B cell (primary cell): ENCODE results near the gene SENP8. TPM values are rescaled to one million over a fixed set of nuclear protein-coding genes. Genes with fewer than 3 reads are reported as not detected.

Source experiments
- ATAC-seq: fragments of 200-7000 bp; cut with Tn5 transposase; one replicate; pipeline ENCODE4 v1.10.0; 2021; ENCODE audit warnings: low read depth, mild to moderate bottlenecking, moderate number of reproducible peaks, moderate library complexity
- CTCF ChIA-PET: fragments of 350-600 bp; sonication (Branson Sonifier 250); formaldehyde crosslinking; loops from one replicate; lab custom pipeline; 2021; ENCODE audit warnings: antibody characterized with exemption, inconsistent platforms; lab: Charles Lee
- POLR2A ChIA-PET: fragments of 350-600 bp; sonication (Branson Sonifier 250); formaldehyde crosslinking; loops from one replicate; lab custom pipeline; 2021; ENCODE audit warnings: antibody characterized with exemption; lab: Charles Lee
- DNase-seq: peaks from one replicate; pipeline ENCODE4 v3.0.0; 2013
- H2AFZ ChIP-seq: 2 replicates; pipeline ENCODE4 v1.6.1; 2012; ENCODE audit warnings: mild to moderate bottlenecking, low read depth, low read length; ENCODE audit not compliant: insufficient read depth, poor library complexity, severe bottlenecking
- H3K27ac ChIP-seq, 2 donors: 1 replicate in 1 of 2; 2 replicates in 1 of 2; pipeline ENCODE4 v1.5.1; 2012 to 2013; ENCODE audit warnings: low read length in 2 of 2, mild to moderate bottlenecking in 2 of 2, moderate library complexity in 1 of 2
- H3K27me3 ChIP-seq, 4 experiments: fragments of 200-600 bp in 1 of 4; sonication (generic) in 1 of 4; replicated peaks in 1 of 4; 1 replicate in 2 of 4; 2 replicates in 2 of 4; pipeline versions ENCODE4 v1.6.1 to v1.7.0; 2013 to 2016; ENCODE audit warnings: low read length in 3 of 4, mild to moderate bottlenecking in 2 of 4, mixed read lengths in 1 of 4, moderate library complexity in 1 of 4; ENCODE audit not compliant: insufficient read depth in 4 of 4, control insufficient read depth in 3 of 4; ENCODE audit errors: control extremely low read depth in 1 of 4
- H3K36me3 ChIP-seq, 2 experiments: replicated peaks in 1 of 2; 1 replicate in 1 of 2; 2 replicates in 1 of 2; pipeline versions ENCODE4 v1.6.1 to v1.7.1; 2013; ENCODE audit warnings: low read length in 1 of 2; ENCODE audit not compliant: insufficient read depth in 2 of 2, control insufficient read depth in 1 of 2; ENCODE audit errors: control extremely low read depth in 1 of 2, extremely low read depth in 1 of 2
- H3K4me1 ChIP-seq, 2 donors: fragments of 200-600 bp in 1 of 2; sonication (generic) in 1 of 2; 1 replicate in 1 of 2; 2 replicates in 1 of 2; pipeline versions ENCODE4 v1.5.1 to v1.6.1; 2013 to 2017; ENCODE audit warnings: low read length in 2 of 2; ENCODE audit not compliant: control insufficient read depth in 2 of 2, insufficient read depth in 2 of 2
- H3K4me2 ChIP-seq: replicated peaks from 2 replicates; pipeline ENCODE3; 2012; ENCODE audit warnings: mild to moderate bottlenecking, low read depth, low read length; ENCODE audit not compliant: poor library complexity, severe bottlenecking
- H3K4me3 ChIP-seq, 5 experiments: fragments of 200-600 bp in 1 of 5; sonication (generic) in 1 of 5; 1 replicate in 3 of 5; 2 replicates in 2 of 5; pipeline versions ENCODE4 v1.5.1 to v1.7.0; 2011 to 2016; ENCODE audit warnings: low read length in 4 of 5, mild to moderate bottlenecking in 4 of 5, low read depth in 2 of 5, control low read depth in 1 of 5, moderate library complexity in 1 of 5; ENCODE audit not compliant: insufficient read depth in 1 of 5; ENCODE audit errors: control extremely low read depth in 1 of 5, extremely low read depth in 1 of 5
- H3K79me2 ChIP-seq: fragments of 200-600 bp; sonication (generic); one replicate; pipeline ENCODE4 v1.6.0; 2016; ENCODE audit warnings: low read length; ENCODE audit not compliant: control insufficient read depth, insufficient read depth
- H3K9ac ChIP-seq: fragments of 200-600 bp; sonication (generic); 2 replicates; pipeline ENCODE4 v1.6.1; 2017; ENCODE audit warnings: mild to moderate bottlenecking, low read length, moderate library complexity
- H3K9me3 ChIP-seq, 3 donors: one replicate each; pipeline versions ENCODE4 v1.6.1 to v1.7.1; 2013; ENCODE audit warnings: low read length in 2 of 3; ENCODE audit not compliant: control insufficient read depth in 2 of 3, insufficient read depth in 1 of 3; ENCODE audit errors: control extremely low read depth in 1 of 3
- H4K20me1 ChIP-seq: 2 replicates; pipeline ENCODE4 v1.6.0; 2012; ENCODE audit warnings: mild to moderate bottlenecking, low read length; ENCODE audit not compliant: insufficient read depth, control insufficient read depth, poor library complexity, severe bottlenecking
- H3K27ac Mint-ChIP-seq: one replicate; pipeline ENCODE4 v1.8.0; 2021; ENCODE audit warnings: mixed read lengths
- H3K27me3 Mint-ChIP-seq: one replicate; pipeline ENCODE4 v1.8.0; 2021; ENCODE audit warnings: mixed read lengths
- H3K4me1 Mint-ChIP-seq: one replicate; pipeline ENCODE4 v1.8.0; 2021; ENCODE audit warnings: mixed read lengths
- H3K4me3 Mint-ChIP-seq: one replicate; pipeline ENCODE4 v1.8.0; 2021; ENCODE audit warnings: mixed read lengths
- H3K9me3 Mint-ChIP-seq: one replicate; pipeline ENCODE4 v1.8.0; 2022; ENCODE audit warnings: mixed read lengths; ENCODE audit not compliant: insufficient read depth
- CTCF ChIP-seq: fragments of 200-600 bp; IDR thresholded peaks from one replicate; pipeline ENCODE4 v1.8.0; 2022; ENCODE audit warnings: antibody characterized with exemption, mild to moderate bottlenecking
- EZH2 ChIP-seq: IDR thresholded peaks from 2 replicates; pipeline ENCODE4 v1.6.1; 2012; ENCODE audit warnings: borderline replicate concordance, low read depth, mild to moderate bottlenecking, moderate library complexity, low read length; ENCODE audit not compliant: insufficient read depth, poor library complexity, severe bottlenecking
- WGBS: methylation state at CpG from one replicate; pipeline ENCODE4 v1.1.5; 2013; ENCODE audit warnings: missing lambda C conversion rate; ENCODE audit not compliant: insufficient coverage; 5-methylcytosine and 5-hydroxymethylcytosine counted together
- intact Hi-C: fragments of 100-400 bp; cut with micrococcal nuclease; formaldehyde crosslinking; loops from one replicate; pipeline ENCODE4 v1.10.0; 2022
- polyA plus RNA-seq: library from polyadenylated mRNA; depleted of rRNA; stranded (reverse); fragments of >200 nt; gene quantifications from 2 replicates; pipeline ENCODE4 v1.2.3, GENCODE V29; 2012
- total RNA-seq, 2 donors: library from RNA; stranded (reverse); fragments of 120-200 nt in 1 of 2; gene quantifications; 1 replicate in 1 of 2; 2 replicates in 1 of 2; pipeline versions ENCODE4 v1.2.3 to v1.2.4, GENCODE V29; 2013 to 2022

The SENP8 gene
- total and polyA plus RNA-seq, 2 donors (not counting 1 experiment from before 2014, with no cell fraction given) = 0.62 to 0.69 TPM

DNA sequence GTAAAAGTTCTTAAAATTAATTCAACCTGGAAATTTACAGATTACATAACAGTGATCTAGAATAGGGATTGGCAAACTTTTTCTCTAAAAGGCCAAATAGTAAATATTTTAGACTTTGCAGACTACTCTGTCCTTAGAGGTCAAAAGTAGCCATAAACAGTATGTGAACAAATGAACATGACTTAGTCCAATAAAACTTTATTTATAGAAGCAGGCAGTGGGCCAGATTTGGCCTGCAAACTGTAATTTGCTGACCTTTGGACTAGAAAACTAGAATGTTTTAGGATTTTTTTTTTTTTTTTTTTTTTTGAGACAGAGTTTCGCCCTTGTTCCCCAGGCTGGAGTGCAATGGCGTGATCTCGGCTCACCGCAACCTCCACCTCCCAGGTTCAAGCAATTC lies 12.1 kb downstream of the SENP8 start:
- Histone ChIP-seq H3K9me3 (no peaks in the 10 kb centered on the region), H3K9ac (no peak overlapping the region), H3K27me3 (no peaks in the 10 kb centered on the region), H2AFZ (no peak overlapping the region), H3K4me3 (no peak overlapping the region), H3K4me1 (no peaks in the 10 kb centered on the region), H3K27ac (no peak overlapping the region), H3K36me3 (no peaks in the 10 kb centered on the region), H3K4me2 (no peak overlapping the region), H4K20me1 (no peaks in the 10 kb centered on the region), H3K79me2 (no peaks in the 10 kb centered on the region)
- no peak for TF ChIP-seq CTCF
- TF ChIP-seq EZH2 = no peak
- CTCF ChIA-PET = interaction anchor here (1.0 kb wide), 1 partner anchor 387 kb away, joined by 3 read pairs; no protein-coding TSS in a partner anchor
- H3K4me3 Mint-ChIP-seq = no peak overlapping the region
- H3K27ac Mint-ChIP-seq = no peak overlapping the region
- ATAC-seq (no peak), DNase-seq (no peak)
- H3K9me3 Mint-ChIP-seq = no peaks in the 10 kb centered on the region
- intact Hi-C loops = no loop called here
- peaks cover 3% of the 10 kb centered on the region for H3K4me1 Mint-ChIP-seq
- POLR2A ChIA-PET = no interaction called here
- no peaks in the 10 kb centered on the region for H3K27me3 Mint-ChIP-seq
- 90% methylated on average over 2 of the region's 4 CpGs for WGBS

DNA sequence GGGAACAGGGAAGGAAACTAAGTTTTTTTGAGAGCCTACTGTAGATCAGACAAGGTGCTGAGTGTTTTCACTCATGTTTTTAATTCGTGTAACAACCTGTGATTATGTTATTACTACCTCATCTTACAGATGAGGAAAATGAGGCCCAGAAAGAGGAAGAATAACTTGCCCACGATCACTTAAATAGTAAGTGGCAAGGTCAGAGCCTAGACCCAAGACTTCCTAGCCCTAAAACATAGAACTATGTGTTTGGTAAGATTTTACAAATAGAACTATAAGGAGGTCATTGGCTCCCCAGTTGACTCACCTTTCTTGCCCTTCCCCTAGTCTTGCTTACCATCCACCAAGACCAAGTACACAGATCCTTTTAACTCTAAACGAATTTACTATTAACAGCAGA lies 13.7 kb downstream of the SENP8 start:
- Mint-ChIP-seq H3K4me3 (no peak overlapping the region), H3K27ac (no peak overlapping the region), H3K27me3 (no peaks in the 10 kb centered on the region), H3K4me1 (peaks cover 3% of the 10 kb centered on the region), H3K9me3 (no peaks in the 10 kb centered on the region)
- Histone ChIP-seq H3K27me3 (no peaks in the 10 kb centered on the region), H3K79me2 (no peaks in the 10 kb centered on the region), H3K9me3 (no peaks in the 10 kb centered on the region), H3K36me3 (no peaks in the 10 kb centered on the region), H3K4me3 (no peak overlapping the region), H3K9ac (no peak overlapping the region), H4K20me1 (no peaks in the 10 kb centered on the region), H2AFZ (no peak overlapping the region), H3K4me1 (no peaks in the 10 kb centered on the region), H3K27ac (no peak overlapping the region), H3K4me2 (no peak overlapping the region)
- intact Hi-C loops = no loop called here
- WGBS = no CpG with 5 or more reads among the region's 3 CpGs
- TF ChIP-seq CTCF (no peak), EZH2 (no peak)
- POLR2A ChIA-PET = no interaction called here
- no peak for ATAC-seq
- CTCF ChIA-PET = no interaction called here
- DNase-seq = no peak
